Fibroblast of skin of left biceps (primary cell): ENCODE results near the gene TAPBPL.
A peak's percentile ranks its signal among the peaks of the same experiment; 100 is the strongest.
"Not testable (repeated sequence)": the region's sequence is repeated elsewhere in the genome, so short reads cannot be mapped to it uniquely, and the experiment has no call there.

Source experiments
- DNase-seq, 2 experiments: peaks; one replicate each; pipeline ENCODE4 v3.0.0-alpha.2; 2013; ENCODE audit warnings: low read depth in 2 of 2

Gene TAPBPL

DNA sequence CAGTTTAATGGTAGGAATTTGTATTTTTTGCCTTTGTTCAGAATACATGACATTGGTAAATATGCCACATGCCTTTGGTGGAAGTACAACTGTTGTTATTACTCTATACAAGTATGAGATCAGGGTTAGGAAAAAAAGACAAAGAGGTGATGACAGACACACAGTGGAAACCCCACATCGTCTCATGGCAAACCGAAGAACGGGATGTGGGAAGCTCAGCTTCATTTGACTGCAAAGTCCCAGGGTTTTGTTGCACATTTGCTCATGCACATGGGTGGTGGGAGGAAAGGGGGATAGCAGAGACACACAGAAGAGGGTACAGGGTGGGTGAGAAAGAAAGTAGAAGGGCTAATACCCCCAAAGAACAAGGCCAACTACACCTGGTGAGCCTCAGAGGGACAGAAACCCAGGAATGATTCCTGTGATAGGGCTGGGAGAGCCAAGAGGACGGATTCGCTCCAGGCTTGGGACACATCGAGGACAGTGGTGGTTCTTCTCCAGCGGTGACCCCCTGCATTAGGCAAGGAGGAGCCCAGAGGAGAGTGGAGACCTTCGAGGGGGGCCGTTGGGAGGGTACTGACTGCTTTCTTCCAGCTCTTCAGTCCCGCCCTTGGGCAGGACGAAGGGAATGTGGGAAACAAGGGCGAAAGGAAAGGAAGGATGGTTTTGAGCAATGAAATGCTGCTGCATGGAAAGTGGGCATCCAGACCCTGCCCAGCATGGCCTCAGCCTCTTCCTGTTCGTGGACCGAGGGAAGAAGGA lies 10.6 kb downstream of the TAPBPL start:
- DNase-seq, result no peak

DNA sequence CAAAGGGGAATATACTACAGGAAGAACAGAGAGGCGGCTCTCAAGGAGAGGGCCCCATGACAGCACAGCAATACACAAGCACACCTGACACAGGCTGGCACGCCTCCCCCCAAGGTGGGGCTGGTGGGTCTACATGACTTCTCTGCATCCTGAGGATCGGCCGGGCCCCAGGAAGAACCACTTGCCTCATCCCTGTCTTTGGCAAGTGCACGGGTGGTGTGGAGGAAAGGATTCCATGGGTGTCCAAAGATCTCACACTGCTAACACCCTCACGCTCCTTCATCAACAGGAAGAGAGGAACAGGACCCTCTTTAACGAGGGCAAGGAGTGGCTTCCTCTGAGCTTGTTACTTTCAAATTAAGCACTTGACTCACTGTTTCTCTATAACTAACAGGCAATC lies 11.4 kb downstream of the TAPBPL start:
- DNase-seq, result no peak

DNA sequence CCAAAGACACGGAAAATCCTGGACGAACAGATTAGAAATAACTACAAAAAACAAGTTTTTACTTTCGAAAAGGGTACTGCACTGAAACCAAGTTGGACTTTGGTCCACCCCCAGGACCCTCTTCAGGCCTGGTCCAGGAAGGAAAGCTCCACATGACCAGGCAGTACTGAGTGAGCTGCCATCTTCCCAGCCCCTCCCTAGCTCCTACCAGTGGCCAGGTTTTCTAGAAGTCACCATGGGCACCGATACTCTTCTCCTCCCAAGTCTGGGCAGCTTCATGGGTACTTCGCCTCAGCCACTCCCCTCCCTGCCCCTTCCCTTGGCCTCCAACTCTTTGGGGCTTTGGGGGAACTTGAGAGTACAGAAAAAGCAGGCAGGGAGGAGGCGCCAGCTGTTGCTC lies 12.0 kb downstream of the TAPBPL start:
- DNase-seq, result no peak

DNA sequence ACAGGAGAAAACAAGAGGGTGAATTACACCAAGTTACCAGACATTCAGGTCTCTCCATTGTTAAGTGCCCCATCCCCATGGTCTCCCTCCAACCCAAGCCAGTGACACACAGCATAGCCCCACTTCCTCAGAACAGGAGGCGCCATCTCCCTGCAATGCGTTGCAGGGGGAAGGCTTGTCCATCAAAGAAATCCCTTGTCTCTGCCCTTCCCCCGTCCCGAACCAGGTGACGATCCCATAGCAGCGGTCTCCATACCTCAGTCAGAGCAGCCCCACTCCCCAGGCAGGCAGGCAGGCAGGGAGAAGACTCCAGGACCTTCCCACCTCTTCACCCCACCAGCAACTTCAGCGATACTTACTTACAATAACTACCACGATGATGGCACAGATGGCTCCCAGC lies 12.7 kb downstream of the TAPBPL start:
- no peak for DNase-seq

DNA sequence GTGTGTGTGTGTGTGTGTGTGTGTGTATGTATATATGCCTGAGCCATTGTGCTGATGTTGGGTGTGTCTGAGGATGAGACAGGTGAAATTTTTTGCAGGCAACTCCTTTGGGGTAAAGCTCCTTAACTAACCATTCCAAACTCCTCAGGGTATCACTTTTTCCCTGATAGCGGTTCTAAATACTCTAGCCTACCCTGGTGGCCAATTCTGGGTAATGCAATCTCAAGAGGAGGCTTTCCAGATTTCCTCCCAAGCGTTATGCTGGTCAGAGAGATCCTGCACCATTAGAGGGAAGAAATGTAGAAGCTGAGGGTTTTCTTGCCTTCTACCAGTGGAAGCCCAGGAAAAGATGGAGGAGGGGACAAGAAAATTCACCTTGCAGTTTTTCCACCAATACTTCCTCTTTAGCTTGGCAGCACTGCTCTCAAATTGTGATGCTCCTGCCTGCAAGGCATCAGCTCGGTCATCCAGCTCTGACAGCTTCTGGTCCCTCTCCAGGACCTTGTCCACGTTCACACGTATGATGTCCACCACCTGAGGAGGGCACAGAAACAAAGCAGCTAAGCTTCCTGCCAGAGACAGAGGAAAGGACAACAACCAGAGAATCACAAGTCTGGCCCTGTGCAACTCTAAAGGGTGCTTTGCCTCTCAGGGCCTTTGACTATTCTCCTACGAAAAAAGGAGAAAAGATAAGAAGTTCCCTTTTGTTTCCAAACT lies 13.8 kb downstream of the TAPBPL start:
- peak in 1 of 2 experiments; percentile 30 for DNase-seq

DNA sequence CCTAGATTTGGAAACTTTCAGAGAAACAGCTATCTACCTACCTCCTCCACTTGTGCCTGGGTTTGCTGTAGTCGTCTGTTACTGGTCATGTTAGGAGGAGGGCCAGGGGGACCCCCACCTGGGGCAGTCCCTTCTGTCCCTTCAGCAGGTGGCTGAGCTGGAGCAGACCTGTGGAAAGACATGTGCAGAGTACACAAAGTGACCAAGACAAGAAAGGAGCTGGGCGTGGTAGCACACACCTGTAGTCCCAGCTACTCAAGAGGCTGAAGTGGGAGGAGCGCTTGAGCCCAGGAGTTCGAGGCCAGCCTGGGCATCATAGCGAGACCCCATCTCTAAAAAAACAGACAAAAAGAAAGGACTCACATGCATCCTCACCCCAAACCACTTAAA lies 14.3 kb downstream of the TAPBPL start:
- no peak for DNase-seq

DNA sequence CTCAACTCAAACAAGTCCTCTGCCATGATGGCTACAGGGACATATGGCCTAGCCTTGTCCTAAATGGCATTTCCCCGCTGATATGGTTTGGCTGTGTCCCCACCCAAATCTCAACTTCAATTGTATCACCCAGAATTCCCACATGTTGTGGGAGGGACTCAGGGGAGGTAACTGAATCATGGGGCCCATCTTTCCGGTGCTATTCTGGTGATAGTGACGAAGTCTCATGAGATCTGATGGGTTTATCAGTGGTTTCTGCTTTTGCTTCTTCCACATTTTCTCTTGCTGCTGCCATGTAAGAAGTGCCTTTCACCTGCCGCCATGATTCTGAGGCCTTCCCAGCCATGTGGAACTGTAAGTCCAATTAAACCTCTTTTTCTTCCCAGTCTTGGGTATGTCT lies 14.9 kb downstream of the TAPBPL start:
- DNase-seq, result not testable (repeated sequence)

DNA sequence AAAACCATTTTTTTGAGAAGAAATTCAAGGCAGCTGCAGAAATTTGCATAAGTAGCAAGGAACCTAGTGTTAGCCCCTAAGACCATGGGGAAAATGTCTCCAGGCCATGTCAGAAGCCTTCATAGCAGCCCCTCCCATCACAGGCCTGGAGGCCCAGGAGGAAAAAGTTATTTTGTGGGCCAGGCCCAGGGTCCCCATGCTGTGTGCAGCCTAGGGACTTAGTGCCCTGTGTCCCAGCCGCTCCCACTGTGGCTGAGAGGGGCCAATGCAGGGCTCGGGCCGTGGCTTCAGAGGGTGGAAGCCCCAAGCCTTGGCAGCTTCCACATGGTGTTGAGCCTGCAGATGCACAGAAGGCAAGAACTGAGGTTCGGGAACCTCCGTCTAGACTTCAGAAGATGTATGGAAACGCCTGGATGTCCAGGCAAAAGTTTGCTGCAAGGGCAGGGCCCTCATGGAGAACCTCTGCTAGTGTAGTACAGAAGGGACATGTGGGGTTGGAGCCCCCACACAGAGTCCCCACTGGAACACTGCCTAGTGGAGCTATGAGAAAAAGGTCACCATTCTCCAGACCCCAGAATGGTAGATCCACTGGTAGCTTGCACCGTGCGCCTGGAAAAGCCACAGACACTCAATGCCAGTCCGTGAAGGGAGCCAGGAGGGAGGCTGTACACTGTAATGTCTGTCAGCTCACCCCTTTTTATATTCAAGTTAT lies 15.9 kb downstream of the TAPBPL start:
- DNase-seq, result not testable (repeated sequence)

DNA sequence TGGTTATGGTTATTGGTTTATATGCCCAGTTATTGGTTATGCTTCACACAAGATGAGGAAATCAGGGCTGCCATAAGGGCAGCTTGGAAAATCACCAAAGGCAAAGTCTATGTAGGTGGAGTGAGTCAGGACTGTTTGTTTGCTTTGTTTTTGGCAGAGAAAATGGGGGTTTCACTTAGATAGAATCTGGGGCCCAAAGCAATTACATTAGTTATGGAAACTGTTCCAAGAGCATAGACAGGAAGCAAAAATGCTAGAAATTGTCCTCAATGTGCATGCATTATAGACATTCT lies 16.4 kb downstream of the TAPBPL start:
- no peak for DNase-seq

DNA sequence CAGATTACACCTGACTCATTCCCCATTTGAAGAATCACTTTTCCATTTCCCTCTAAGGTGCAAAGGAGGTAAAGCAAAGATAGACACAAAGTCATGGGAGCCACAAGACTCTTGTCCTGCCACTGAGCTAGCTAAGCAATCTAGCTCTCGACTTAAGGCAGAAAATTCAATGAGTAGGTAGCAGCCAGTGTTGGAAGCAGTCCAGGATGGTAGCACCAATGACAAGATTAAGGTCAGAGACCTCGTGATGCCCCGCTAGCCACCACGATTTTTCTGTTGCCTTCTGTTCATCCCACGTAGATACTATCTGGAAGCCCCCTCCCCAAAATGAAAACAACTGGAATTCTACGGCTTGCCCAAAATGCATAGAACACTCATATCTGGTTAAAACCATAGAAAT lies 17.2 kb downstream of the TAPBPL start:
- no peak for DNase-seq

DNA sequence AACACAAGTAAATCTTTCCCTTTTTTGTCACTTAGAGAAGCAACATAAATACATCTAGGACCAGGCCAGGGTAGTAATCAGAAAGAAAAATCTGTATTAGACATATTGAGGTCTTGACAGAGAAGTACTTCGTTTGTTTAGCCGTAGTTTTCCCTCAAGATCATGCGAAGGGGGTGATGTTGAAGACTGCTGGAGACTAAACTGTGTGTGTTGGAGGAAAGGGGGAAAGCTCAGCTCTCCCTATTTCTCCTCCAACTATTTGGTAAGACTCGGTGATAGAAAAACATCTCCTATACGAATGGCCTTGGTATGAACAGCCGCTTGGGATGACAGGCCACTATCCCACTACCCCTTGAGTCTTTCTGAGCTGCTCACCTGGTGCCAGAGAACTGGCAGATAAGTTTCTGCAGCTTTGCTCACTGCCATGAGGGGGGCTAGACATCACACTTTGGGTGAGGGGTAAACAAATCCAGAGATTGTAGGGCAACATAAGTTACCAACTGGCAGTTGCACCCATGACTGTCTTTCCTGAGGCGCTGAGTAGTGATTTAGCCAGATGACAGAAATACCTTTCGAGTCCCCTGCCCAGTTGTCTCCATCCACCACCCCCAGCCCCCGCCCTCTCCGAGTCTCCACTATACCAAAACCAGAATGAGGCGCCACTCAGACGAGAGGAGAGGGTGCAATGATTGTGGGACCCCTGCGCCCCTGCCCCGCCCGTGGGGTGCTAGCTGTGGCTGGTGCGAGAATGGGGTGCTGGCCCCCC lies 17.9 kb downstream of the TAPBPL start:
- no peak for DNase-seq

DNA sequence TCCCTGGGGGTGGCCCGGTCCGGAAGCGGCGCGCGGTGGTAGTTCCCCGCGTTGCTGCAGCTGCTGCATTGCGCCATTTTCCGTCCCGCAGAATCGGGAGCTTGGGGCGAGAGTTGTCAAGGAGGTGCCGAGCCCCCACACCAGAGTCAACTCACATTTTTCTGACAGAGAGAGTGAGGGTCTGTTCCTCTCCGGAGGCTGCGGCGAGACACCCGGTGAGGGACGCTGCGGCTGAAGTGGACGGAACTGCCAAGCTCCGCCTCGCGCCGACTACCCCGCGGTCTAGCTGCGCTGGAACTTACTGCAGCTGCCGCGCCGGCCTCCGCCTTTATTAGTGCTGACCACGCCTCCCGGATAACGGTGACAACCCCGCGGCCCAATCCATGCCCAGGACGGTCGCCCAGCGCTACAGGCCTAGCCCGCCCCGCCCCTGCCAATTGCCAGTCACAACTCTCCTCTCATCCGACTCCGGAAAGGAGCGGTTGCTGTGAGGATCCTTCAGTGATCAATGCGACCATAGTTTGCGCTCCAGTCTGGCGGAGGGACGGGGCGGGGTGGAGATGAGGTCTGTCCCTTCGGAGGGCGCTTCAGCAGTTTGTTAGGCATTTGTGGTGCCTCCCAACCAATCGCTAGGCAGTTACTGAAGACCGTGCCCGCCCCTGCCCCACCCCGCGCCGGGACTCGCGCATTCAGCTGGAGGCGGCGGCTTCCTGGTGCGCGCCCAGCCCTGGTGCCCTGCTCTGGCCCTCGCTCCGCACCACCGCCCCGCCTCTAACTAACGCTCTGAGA lies 18.7 kb downstream of the TAPBPL start, which contains the start of gene VAMP1:
VAMP1 (minus strand) TSS at position 303 of the 789 bp plus-strand sequence; CDS start at position 157, 146 bp downstream.
- peak; percentile 92 to 94 for DNase-seq

DNA sequence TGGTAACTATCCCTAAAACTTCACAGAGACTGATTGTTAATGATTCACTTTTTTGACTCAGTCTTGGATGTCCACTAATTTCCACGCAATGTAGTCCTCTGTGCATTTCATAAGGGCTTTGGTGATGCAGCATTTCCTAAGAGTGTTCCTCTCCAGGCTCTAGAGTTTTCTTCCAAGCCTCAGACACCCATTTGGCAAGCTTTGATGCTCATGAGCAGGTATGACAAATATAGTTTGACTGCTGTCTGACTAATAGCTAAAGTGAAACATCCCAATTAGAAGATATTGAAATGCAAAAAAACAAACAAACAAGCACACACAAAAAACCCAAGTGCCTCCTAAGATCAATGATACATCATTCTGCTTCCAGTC lies 20.1 kb downstream of the TAPBPL start:
- no peak for DNase-seq

DNA sequence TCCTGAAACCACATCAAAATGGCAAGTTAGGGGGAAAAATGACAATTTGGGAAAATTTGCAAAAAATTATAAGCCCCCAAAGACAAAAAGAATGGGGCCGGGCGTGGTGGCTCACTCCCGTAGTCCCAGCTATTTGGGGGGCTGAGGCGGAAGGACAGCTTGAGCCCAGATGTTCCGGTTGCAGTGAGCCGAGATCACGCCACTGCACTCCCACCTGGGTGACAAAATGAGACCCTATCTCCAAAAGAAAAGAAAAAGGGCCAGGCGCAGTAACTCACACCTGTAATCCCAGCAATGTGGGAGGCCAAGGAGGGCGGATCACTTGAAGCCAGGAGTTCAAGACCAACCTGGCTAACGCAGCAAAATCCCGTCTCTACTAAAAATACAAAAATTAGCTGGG lies 20.6 kb downstream of the TAPBPL start:
- no peak for DNase-seq

DNA sequence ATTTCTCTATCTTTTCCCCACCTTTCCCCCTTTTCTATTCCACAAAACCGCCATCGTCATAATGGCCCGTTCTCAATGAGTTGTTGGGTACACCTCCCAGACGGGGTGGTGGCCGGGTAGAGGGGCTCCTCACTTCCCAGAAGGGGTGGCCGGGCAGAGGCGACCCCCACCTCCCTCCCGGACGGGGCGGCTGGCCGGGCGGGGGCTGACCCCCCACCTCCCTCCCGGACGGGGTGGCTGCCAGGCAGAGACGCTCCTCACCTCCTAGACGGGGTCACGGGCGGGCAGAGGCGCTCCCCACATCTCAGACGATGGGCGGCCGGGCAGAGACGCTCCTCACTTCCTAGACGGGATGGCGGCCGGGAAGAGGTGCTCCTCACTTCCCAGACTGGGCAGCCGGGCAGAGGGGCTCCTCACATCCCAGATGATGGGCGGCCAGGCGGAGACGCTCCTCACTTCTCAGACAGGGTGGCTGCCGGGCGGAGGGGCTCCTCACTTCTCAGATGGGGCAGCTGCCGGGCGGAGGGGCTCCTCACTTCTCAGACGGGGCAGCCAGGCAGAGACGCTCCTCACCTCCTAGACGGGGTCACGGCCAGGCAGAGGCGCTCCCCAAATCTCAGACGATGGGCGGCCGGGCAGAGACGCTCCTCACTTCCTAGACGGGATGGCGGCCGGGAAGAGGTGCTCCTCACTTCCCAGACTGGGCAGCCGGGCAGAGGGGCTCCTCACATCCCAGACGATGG lies 23.6 kb downstream of the TAPBPL start:
- not testable (repeated sequence) for DNase-seq

DNA sequence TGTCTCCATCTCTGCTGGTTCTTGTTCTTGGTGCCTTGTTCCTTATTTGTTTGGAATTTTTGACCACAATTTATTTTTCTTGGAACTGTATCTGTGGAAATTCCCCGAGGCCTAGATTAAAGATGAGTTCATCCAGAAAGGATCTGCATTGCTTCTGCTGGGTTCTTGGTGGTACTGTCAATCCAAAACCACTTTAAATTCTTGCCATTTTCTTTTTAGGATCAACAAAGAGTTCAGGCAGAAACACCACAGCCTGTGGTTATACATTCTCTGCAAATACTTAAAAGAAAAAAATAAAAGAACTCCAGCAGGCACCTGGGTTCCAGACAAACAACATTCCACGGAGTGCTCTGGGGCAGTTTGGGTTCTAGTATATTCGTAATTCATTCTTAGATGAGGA lies 24.6 kb downstream of the TAPBPL start:
- peak in 1 of 2 experiments; percentile 33 for DNase-seq

DNA sequence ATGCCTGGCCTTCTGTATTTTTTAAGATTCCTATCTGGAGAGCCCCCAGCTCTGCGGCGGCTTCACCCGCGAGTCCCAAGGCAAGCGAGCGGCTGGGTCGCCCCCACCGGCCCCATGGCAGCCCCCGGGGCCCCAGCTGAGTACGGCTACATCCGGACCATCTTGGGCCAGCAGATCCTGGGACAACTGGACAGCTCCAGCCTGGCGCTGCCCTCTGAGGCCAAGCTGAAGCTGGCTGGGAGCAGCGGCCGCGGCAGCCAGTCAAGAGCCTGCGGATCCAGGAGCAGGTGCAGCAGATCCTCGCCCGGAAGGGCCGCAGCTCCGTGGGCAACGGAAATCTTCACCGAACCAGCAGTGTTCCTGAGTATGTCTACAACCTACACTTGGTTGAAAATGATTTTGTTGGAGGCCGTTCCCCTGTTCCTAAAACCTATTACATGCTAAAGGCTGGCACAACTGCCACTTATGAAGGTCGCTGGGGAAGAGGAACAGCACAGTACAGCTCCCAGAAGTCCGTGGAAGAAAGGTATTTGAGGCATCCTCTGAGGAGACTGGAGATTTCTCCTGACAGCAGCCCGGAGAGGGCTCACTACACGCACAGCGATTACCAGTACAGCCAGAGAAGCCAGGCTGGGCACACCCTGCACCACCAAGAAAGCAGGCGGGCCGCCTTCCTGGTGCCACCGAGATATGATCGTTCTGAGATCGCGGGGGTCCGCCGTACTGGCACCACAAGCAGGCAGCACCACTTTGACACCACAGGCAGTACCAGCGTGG lies 25.9 kb downstream of the TAPBPL start:
- DNase-seq, result not testable (repeated sequence)

DNA sequence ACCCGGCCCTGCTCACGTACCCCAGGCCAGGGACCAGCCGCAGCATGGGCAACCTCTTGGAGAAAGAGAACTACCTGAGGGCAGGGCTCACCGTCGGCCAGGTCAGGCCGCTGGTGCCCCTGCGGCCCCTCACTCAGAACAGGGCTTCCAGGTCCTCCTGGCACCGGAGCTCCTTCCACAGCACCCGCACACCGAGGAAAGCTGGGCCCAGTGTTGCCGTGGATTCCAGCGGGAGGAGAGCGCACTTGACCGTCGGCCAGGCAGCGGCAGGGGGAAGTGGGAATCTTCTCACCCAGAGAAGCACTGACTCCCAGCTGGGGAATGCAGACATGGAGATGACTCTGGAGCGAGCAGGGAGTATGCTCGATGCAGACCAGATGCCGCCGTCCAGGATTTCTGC lies 26.6 kb downstream of the TAPBPL start:
- peak; percentile 25 to 32 for DNase-seq

DNA sequence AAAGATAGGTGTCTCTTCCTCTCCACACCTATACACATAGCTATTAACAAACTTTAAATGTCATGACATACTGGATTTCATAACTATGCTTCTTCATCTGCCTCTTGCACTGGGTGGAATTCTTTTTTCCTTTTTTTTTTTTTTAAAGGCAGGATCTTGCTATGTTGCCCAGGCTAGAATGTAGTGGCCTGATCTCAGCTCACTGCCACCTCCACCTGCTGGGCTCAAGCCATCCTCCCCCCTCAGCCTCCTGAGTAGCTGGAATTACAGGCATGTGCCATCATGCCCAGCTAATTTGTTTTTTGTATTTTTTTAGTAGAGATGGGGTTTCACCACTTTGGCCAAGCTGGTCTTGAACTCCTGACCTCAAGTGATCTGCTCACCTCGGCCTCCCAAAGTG lies 36.4 kb downstream of the TAPBPL start:
- DNase-seq, result no peak

DNA sequence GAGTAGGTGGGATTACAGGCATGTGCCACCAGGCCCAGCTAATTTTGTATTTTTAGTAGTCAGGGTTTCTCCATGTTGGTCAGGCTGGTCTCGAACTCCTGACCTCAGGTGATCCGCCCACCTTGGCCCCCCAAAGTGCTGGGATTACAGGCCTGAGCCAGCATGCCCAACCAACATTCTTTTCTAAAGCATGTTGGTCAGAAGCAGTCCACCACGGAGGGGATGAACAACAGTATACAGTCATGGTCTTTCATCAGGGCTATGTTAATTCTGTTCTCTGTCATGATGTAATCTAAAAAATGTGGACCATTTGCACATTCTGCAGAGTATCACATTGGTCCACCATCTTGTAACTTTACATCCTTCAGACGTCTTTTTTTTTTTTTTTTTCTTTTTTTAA lies 37.6 kb downstream of the TAPBPL start:
- no peak for DNase-seq
